Esophagus mucosa (tissue), 1 donor: ENCODE data around the gene INSL4. TPM values are rescaled to one million over a fixed set of nuclear protein-coding genes. Genes with fewer than 3 reads are reported as not detected.

Experiments
- ATAC-seq: fragments of 200-7000 bp; cut with Tn5 transposase; one replicate; pipeline ENCODE4 v1.9.1; 2020
- total RNA-seq: library from RNA; stranded (reverse); gene quantifications from one replicate; pipeline ENCODE4 v1.2.4, GENCODE V29; 2023
- donor health status: DM: yes; HTN: yes; CAD: no.

The INSL4 gene
- total RNA-seq: not detected

- peak; percentile 18 for ATAC-seq
Measured at GRCh38 chr9:5231212-5231611, at the start of gene INSL4. TSS of gene INSL4 (plus strand) at chr9:5231419. CDS start at chr9:5231524, 105 bp downstream.

DNA sequence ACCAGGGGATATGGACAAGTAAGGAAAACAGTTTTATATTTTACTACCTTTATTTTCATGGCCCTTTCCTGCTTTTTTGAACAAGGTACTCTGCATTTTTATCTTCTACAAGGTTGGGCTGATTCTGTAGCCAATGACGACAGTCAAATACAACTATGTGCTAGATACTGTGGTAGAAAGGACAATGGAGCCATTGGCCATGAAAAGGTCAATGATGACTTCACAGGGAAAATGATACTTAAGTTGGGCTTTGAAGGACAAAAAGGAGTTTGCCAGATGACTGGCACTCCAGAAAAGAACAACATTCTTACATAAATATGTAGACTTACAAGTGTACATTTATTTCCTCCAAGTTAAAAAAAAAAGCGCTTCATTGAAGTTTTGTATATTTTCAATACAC, 46.4 kb upstream of the INSL4 start:
- no peak for ATAC-seq

- ATAC-seq: no peak
Measured at GRCh38 chr9:5185220-5185840, 45.9 kb upstream of the INSL4 start, which contains the start of gene INSL6. TSS of gene INSL6 (minus strand) at chr9:5185639. CDS start at chr9:5185602, 37 bp downstream.

DNA sequence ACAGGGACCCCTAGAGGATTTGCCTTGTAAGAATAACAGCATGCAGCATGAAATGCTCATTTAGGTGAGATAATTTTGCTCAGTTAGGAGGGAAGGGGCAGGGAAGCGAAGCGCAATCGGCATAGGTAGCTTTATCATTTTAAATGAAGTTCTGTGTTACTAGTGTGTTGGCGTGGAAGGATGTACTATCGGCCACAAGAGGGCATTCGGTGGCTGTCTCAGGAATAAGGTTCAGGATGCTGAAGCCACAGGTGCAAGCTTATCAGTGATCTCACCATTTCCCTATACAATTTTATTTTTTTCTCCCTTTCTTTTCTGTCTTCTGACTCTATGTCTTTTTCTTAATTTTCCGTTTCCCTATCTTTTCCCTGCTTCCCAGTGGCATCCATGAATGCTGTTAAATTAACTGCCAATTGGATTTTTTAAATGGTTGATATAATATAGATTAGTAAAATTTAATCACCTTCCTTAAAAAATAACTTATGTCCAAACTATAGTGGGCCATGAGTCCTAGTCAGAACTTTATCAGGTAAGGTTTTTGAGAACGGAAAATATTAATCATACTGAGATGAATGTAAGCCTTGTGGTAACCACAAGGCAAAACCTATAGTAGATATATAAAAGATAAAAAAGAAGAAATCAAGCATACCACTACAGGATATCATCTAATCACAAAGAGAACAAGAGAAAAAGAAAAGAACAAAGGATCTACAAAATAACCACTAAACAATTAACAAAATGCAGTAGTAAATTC, 44.6 kb upstream of the INSL4 start:
- peak; percentile 82 for ATAC-seq

DNA sequence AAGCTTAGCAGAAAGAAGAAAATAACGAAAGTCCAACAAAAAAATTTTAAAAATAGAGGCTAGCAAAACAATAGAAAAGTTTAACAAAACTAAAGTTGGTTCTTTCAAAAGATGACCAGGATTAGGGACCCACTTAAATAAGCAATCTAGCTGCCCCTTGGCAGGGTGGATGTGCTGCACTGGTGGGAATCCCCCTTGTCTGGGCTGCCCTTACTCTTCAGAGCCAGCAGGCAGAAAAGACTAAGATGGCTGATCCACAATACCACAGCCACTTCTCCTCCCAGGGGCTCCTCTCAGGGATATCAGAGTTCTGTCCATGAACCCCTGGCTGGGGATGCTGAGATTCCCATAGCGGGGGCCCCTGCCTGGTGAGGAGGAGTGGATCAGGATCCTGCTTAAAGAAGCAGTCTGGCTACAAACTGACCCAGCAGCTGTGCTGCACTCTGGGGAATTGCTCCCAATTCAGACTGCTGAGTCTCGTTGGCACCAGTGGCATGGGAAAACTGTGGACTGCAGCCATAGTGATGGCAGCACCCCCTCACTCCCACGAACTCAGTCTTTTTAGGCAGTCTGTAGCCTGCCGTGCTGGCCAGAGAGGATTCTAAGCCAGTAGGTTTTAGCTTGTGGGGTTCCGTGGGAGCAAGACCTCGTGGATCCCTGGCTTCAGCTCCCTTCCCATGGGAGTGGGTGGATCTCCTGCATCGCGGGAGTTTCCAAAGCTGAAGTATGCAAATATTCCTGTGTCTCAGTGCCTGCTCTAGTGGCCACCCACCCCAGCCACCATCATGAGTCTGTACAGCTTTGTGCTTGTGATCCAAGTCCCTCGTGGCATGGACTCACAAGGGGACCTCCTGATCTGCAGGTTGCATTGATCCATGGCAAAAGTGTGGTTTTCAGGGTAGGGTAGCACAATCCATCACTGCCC, 42.9 kb upstream of the INSL4 start:
- no peak for ATAC-seq

GRCh38 chr9:5191985-5192384, 39.2 kb upstream of the INSL4 start:
- no peak for ATAC-seq

DNA sequence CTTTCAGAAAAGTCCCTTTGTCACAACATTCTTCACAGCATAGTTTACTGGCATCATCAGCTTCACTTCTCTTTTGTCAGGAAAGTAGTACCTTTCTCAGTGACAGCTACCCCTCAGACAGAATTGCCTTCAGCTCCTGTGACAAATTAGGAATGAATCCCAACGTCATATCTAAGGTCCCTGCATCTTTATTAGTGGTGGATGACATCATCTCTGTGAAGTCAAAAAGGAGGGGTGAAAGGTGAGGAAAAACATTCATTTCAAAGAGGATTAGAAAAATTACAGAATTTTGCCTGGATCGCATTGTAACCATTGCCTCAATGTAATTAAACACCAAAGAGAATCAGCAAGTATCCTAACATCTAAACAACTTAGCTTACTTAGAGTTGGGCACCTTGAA, 37.9 kb upstream of the INSL4 start:
- ATAC-seq: no peak

- ATAC-seq: peak; percentile 98
Measured at GRCh38 chr9:5195463-5195862, 35.8 kb upstream of the INSL4 start.

- ATAC-seq: peak; percentile 43
Measured at GRCh38 chr9:5205071-5205470, 26.1 kb upstream of the INSL4 start.

- no peak for ATAC-seq
Measured at GRCh38 chr9:5230554-5230953, 665 bp upstream of the INSL4 start.

GRCh38 chr9:5263351-5264218, 32.4 kb downstream of the INSL4 start:
- no peak for ATAC-seq

DNA sequence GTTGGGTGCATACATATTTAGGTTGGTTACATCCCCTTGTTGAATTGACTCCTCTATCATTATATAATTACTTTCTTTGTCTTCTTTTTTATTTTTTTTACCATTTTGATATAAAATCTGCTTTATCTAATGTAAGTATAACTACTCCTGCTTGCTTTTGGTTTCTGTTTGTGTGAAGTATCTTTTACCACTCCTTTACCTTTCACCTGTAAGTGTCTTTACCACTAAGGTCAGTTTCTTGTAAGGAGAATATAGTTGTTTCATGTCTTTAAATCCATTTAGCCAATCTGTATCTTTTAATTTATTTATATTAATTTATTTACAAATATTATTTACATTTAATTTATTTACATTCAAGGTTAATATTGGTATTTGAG, 33.0 kb downstream of the INSL4 start:
- ATAC-seq: no peak

DNA sequence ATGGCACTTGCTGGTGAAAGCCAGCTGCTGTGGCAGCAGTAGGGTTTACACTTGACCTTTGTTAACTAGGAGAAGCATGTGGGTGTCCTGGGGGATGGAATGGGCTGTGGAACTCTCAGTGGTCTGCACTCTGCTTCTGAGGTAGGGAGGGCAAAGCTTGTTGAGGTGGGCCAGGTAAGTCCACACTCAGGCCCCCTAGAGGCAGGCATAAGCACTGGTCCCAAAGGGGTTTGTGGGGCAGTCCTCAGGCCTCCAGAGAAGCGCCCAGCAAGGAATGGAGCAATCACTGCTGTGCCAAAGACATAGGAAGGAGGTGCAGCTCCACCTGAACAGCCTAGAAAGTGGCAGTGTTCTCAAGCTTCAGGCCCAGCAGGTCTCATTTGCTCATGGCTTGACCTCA, 34.7 kb downstream of the INSL4 start:
- no peak for ATAC-seq

- no peak for ATAC-seq
Measured at GRCh38 chr9:5269249-5269715, 38.1 kb downstream of the INSL4 start.

- no peak for ATAC-seq
Measured at GRCh38 chr9:5274770-5275169, 43.6 kb downstream of the INSL4 start.

DNA sequence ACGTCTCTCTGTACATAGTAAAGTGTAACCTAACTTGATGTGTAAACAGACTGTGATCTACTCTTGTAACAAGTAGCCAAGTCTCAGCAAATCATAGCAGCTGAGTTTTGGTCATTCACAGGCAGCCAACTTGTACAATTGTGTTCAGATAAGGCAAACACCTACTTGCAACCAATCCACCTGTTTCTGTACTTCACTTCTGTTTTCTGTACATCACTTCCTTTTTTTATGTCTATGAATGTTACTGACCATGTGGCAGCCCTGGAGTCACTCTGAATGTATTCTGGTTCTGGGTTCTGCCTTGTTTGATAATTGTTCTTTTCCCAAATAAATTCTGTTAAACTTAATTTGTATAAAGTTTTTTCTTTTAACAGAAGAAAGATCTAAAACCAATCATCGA, 47.3 kb downstream of the INSL4 start:
- no peak for ATAC-seq

Other genes starting within 250 kb of the INSL4 start
- 7.2 TPM for gene JAK2, start 246.1 kb upstream of the INSL4 start, total RNA-seq
- gene INSL6, start 45.8 kb upstream of the INSL4 start, total RNA-seq: not detected
- gene RLN2, start 73.3 kb downstream of the INSL4 start, total RNA-seq: not detected
- gene RLN1, start 108.5 kb downstream of the INSL4 start, total RNA-seq: not detected
- 28.1 TPM for gene PLGRKT, start 206.5 kb downstream of the INSL4 start, total RNA-seq
- gene CD274, start 219.1 kb downstream of the INSL4 start, total RNA-seq: 1.5 TPM